Myocyte (in vitro differentiated cells): ENCODE results near the gene LCN1. TPM values are rescaled to one million over a fixed set of nuclear protein-coding genes. Genes with fewer than 3 reads are reported as not detected.
"Not testable (repeated sequence)": the region's sequence is repeated elsewhere in the genome, so short reads cannot be mapped to it uniquely, and the experiment has no call there.

Experiments used
- DNase-seq: peaks from one replicate; pipeline ENCODE4 v3.0.0-alpha.2; 2012; ENCODE audit warnings: low read depth
- total RNA-seq: library from RNA; depleted of rRNA; stranded (reverse); fragments of >200 nt; gene quantifications from 2 replicates; pipeline ENCODE4 v1.2.3, GENCODE V29; 2014

Gene LCN1
- total RNA-seq, 1 donor from 2014 or later: not detected

DNA sequence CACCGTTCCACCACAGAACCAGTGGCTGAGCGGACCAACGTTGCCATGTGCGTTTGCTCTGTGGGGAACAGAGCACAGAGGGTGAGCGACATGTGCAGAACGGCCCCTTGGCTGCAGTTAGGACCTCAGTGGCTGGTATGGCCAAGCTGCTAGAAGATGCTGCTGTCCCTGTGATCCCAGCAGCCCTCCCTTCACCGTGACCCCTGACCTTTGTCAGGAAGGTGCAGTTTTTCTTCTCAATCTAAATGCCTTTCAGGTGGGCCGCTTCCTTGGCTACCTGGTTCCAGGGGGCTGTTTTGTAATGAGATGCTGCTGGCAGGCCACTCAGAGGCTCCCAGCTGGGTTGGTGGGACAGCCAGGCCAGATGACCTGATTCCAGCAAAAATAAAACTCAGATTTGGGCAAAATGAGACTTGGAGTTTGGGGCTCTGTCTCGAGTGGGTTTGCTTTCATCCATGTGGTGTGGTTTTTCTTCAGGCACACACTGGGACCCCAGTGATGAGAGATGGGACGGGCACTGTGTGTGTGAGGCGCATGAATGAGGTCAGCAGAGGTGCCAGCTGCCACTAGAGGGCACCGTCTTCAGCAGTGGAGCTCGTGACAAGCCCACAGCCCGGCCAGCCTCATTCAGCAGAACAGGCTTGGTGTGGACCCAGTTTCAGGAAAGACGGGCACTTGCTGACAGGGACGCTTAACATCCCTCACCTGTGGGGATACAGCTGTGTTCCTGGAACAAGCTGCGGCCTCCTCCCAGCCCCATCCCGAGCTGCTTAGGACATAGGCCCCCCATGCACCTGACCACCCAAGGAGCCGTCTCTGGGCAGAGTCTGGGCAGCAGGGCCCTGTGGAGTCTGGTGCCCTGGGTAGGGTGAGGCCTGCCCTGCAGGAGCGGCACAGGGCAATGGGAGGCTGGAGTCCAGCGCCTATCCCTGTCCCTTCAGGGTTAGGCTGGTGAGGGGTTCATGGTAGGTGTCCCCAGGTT, 16.7 kb upstream of the LCN1 start:
- DNase-seq: peak; percentile 66

DNA sequence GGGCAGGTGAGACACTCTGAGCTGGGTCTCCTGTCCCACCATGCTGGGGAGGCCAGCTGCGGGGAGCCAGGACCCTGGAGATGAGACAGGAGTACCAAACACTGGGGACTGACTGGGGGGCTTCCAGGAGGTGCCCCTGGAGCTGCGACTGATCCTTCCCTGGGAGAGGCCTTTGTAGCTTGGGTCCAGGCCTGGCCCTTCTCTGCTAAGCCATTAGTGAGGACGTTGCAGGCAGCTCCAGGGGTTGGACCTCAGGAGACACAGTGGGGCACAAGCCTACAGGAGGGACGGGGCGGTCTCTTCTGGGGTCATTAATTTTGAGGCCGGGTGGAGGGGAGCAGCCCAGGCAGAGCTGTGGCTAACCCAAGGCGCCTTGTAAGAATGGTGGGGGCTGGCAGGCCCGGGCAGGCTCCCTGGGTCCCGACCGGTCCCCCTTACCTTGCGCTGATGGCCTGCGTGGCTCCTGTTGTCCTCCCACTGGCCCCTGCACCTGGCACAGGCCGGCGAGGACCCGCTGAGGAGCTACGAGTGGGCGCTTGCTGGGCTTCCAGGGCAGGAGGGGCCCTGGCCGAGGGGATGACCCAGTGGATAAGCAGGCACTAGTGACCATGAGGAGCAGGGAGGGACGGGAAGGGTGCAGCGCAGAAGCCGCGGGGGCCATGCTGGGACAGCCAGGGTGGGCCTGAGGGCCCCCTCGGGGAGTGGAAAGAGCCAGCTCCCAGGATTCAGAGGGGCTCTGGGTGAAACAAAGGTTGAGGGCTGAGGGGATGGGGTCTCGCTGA, 15.6 kb upstream of the LCN1 start:
- no peak for DNase-seq

DNA sequence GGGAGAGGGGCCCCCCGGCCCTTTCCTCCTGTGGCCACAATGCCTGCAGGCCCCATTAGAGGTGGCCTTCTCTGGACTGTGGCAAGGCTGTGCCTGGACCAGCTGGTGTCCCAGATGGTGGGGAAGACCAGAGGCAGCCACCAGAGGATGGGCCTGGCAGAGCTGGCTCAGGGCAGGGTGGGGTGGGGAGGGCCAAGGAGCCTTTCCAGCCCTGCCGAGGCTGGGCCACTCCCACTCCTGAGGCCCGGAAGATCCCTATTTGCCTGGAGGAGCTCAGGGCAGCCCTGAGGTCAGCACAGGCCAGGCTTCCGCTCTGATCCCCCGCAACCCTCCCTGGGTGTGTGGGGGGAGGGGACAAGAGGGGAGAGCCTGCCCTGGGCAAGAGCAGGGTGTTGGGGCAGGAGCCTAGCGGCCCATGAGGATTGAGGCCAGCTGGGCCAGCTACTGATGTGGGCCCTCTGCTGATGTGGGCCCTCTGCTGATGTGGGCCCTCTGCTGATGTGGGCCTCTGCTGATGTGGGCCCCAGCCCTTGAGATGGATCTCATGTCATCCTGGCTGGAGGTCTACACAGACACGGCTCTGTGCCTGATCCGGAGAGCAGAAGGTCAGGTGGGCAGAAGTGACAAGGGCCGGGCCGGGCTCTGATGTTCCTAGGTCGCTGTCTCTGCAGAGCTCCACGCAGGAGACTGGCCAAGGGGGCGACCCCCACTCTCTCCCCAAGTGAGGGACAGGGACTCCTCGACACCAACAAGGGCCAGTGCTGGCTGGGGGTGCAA, 14.7 kb upstream of the LCN1 start:
- DNase-seq: no peak

DNA sequence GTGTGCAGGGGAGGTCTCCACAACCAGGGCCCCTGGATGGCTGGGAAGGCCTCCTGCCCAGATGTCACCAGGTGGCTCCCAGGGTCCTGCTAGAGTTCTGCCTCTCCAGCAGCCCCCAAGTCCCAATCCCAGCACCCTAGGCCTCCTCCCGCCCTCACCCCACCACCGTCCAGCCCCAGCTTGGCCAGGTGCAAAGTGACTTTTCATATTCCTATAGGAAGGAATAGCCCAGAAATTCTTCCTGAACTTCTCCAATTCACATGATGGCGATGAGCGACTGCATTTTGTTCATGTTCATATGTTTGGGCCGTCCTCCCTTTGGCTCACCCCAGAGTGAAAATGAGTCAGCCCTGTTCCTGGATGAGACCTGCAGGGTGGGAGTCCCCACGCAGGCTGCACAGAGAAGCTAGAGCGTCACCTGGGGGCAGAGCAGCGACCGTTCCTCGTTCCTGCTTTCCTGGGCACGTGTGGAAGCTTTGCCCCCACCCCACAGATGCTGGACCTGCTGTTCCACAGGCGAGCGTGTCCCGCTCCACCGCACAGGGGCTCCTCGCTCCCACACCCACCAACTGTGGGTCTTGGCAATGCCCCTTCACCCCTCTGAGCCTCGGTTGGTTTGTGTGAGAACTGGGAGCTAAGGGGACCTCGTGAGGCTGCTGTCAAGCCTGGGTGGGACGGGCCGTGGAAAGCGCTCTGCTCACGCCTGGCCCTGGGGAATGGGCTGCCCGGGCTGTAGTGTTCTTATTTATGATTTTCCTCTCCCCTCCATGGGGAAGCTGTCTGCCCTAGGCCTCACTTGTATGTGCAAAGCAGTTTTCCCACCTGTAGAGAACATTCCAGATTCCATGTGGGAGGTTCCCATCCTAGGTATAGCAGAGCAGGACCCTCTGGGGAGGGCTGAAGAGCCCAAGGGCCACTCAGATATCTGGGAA, 13.9 kb upstream of the LCN1 start:
- DNase-seq: no peak

DNA sequence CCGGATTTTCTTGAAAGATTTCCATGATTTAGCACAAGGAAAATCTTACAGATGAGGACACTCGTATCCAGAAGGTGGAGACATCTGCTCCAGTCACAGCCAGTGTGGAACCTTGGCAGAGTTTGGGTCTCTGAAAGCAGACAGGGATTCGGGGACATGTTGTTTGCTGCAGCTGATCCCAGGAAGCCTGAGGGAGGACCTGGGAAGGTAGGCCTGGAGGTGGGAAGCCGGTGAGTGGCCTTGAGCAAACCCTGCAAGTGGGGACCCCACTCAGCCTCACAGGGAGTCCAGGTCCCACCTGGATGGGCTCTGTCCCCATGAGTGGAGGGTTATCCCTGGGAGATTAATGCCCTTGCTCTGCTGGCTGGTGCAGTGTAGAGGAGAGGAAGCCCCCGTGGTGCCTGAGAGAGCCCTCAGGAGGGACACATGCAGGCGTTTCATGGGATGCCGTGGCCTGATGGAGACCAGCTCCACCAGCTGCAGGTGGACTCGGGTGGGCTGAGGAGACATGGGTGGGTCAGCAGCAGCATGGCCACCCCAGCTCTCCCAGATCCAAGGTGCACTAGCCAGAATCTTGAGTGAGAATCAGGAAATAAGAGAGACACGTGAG, 12.9 kb upstream of the LCN1 start:
- no peak for DNase-seq

DNA sequence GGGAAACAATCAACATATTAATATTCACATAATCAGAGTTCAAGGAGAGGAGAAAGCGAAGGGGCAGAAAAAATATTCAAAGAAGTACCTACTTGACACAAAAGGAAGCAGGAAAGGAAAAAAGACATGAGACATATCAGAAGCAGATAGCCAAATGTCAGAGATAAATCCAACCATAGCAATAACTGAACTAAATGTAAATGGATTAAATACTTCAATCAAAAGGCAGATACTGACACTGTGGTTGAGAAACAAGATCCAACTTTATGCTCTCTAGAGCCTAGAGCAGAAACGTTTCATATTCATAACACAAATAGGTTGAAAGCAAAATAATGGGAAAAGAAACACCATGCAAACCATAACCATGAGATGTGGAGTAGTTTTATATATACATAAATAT, 11.8 kb upstream of the LCN1 start:
- no peak for DNase-seq

DNA sequence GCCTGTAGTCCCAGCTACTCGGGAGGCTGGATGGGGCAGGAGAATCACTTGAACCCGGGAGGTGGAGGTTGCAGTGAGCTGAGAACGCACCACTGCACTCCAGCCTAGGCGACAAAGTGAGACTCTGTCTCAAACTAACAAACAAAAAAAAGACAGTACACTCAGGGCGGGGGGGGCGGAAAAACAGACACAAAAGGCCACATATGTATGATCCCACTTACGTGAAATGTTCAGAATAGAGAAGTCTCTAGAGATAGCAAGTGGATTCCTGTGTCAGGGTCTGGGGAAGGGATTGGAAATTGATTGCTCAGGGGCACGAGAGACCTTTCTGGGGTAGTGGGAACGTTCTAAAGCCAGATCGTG, 9.0 kb upstream of the LCN1 start:
- no peak for DNase-seq

DNA sequence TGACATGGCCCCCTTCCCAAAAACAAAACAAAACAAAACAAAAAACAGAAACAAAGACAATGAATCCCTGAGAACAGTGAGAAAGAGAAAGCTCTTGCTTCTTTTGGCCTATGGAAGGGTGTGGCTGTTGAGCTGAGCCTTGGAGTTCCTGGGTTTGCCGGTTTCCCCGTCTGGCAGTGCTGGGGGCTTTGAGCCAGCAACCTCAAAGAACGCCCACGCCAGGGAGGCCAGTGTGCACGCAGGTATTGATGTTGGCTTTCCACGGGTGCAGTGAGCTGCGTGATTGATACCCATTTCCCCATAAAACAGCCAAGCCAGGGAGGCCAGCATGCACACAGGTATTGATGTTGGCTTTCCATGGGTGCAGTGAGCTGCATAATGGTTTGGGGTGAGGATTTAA, 8.3 kb upstream of the LCN1 start:
- no peak for DNase-seq

DNA sequence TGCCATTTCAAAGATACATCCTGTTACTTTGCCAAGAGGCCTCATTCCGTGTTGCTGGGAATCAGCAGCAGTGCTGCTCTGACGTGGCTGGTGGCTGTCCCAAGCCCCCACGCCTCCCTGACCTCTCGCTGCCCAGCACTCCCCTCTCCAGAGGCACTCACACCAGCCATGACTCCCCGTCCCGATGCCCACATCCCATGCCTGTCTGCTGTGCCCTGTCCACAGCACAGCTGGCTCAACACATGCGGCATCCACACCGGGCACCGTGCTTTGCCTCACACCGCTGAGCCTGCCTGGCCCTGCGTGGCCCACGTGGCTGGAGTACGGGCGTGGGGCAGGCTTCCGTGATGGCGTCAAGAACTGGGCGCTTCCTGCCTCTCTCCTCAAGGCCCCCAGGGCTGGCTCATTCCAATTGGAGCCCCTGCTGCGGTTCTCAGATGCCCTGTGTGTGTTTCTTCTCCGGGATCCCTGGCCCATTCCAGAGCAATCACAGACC, 7.8 kb upstream of the LCN1 start:
- no peak for DNase-seq

DNA sequence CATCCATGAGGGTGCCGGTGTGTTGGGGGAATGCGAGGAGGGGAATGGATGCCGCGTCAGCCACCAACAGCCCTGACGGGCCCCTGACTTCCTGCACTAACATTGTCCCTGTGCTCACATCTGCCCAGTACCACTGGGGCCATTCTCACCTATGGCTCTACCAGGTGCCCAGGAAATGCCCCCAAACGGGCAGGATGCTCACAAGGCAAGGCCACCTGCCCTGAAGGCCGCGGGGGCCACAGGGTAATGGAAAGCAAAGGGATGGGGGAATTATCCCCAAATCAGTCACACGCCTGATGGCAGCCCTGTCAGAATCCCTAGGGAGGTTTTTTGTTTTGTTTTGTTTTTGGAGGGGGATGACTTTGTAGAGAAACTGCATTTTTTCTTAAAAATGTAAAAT, 7.3 kb upstream of the LCN1 start:
- not testable (repeated sequence) for DNase-seq

DNA sequence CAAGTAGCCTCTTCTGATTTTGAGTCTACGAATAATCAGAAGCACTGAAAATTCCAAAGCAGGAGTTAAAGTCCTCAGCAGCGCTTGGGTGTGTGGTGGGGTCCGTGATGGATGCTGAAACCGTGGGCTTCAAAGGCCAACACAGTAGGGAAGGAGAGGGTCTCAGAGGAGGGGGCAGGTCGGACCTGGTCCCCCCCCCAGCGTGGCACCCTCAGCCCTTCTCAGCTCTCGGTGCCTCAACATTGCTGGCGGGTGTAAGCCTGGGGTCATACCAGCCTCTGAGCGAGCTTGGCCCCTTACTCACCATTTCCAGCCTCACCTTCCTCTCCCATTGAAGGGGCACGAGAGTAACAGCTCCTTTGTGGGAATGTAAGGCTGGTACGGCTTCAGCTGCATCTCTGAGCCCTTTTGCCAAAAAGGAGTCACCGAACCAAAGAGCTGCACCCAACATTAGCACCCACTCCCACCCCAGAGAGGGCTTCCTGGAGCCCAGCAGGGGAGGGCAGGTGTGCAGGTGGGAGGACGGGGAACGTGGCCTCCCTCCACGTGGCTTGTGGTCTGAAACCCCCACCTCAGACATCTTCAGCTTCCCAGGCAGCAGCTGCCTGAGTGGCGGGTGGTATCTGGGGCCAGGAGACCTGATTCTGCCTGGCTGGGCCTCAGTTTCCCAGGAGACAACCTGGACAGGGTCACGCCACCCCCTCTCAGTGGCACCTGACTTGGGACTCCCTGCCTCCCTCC, 6.7 kb upstream of the LCN1 start:
- no peak for DNase-seq

DNA sequence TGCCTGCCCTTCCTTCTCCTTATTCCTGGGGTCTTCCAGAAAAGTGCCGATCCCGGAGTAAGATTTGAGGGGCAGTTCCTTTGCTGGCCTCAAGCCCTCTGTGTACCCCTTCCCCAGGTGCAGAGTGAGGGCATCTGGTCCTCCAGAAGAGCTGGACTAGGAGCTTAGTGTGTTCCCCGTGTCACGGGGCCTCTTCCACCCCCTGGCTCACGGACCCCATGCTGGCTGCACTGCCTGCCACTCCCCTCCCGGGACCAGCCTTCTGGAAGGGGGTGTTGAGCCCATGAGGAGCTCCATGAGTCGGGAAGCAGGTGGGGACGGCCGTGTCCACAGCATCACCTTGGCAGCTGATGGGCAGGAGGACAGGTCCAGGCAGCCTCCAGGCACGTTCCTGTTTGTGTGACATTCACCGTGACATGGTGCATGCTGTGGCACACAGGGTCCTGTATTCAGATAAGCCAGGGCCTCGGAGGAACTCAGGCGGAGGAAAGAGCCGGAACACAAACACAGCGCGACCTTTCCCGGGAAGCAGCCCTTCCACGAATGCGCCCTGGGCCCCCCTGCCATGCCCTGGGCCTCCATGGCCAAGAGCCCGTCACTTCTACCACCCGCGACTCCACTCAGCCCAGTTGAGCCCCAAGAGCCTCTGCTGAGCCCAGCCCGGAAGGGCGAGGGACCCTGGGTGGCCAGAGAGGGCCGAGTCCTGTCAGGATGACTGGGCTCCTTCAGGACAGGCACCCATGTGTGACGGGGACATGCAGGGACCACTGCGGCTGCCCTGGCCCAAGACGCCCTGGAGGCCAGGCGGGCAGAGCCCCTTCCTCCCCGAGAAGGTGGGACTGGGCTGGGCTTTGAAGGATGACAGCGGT, 5.9 kb upstream of the LCN1 start:
- no peak for DNase-seq

DNA sequence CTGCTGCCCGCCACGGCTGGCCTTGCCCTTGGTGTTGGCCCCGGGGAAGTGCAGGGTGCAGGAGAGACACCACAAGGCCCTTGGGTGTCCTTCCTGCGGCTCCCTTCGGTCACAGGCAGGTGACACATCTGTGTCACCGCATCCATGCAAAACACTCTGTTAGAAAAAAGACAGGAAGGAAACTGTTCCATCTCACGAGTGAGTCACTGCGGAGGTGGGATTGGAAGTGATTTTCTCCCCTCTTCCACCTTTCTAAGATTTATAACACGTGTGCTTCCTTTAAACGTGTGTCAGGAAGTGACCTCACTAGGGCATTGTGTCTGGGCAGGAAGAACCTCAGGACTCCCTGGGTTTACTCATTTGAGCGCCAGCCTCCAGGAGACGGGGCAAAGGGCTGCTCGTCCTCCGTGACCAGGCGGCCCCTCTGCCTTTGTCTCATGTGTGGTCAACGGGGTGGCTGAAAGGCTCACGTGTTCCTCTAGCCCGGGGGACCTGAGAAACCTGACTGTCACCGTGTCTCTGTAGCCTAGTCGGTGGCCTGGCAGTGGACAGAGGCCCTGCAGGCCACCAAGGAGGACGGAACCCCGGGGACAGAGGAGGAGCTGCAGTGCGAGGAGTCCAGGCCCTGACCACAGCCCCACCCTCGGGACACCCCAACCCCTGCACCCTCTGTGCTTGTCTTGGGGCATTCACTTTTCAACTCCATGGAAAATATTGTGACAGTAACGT, 4.9 kb upstream of the LCN1 start:
- DNase-seq: no peak

DNA sequence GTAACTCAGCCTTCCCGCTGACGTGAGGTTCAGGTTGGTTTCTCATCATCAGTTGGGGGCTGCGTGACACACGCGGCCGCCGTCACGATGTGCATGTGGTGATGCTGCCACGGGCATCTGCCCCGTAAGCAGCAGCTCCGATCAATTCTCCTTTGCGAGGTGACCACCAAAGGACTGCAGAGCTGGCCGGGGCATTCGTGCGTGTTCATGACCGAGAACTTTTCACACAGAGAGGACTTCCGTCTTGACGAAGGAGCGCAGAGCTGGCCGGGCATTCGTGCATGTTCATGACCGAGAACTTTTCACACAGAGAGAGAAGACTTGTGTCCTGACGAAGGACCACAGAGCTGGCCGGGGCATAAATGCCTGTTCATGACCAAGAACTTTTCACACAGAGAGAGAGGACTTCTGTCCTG, 3.8 kb upstream of the LCN1 start:
- no peak for DNase-seq

DNA sequence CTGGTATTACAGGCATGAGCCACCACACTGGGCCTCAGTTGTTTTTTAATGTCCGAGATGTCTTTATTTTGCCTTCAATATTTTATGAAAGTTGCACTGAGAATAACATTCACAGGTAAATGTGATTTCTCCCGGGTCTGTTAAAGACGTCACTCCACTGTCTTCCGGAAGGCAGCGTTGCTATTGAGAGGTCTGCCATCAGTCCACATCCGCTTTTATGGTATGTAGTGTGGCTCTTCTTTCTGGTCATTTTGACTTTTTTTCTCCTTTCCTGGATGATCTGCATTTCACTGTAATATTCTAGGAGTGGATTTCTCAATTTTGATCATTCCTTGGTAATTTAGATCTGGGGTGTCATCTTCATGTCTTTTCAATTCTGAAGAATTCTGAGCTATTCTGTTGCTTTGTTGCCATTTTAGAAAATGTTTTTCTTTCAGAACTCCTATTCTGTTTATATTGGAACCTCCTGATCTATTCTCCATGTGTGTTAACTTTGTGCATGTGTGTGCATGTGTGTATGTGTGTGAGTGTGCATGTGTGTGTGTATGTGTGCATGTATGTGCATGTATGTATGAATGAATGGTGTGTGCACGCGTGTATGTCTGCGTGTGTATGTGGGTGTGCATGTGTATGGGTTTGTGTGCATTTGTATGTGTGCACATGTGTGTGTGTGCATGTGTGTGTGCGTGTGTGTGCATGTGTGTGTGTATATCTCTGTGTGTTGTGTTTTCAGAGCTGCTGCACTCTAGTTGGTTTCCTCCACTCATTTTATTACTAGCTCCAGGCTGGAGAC, 1.9 kb upstream of the LCN1 start:
- no peak for DNase-seq

DNA sequence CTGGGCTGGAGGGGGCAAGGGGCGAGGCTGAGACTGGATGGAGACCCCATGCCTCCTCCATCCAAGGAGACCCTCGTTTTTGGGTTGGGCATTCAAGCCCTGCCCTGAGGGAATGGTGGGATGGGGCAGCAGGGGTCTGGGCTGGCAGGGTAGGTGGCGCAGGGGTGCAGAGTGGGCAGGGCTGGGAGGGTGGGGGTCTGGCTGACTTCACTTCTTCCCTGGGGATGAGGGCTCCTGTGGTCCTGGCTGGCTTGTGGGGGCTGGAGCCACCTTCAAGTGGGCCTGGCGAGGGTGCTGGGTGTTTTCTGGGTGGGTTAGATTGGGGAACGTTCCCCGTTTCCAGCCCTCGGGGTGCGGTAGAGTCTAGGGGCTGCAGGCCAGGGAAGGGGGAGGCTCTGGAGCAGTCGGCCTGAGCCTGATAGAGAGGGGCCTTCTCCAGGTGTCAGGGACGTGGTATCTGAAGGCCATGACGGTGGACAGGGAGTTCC, 412 bp downstream of the LCN1 start:
- DNase-seq: no peak
